ENCODE measurements around the gene NINJ2.

The NINJ2 gene

DNA sequence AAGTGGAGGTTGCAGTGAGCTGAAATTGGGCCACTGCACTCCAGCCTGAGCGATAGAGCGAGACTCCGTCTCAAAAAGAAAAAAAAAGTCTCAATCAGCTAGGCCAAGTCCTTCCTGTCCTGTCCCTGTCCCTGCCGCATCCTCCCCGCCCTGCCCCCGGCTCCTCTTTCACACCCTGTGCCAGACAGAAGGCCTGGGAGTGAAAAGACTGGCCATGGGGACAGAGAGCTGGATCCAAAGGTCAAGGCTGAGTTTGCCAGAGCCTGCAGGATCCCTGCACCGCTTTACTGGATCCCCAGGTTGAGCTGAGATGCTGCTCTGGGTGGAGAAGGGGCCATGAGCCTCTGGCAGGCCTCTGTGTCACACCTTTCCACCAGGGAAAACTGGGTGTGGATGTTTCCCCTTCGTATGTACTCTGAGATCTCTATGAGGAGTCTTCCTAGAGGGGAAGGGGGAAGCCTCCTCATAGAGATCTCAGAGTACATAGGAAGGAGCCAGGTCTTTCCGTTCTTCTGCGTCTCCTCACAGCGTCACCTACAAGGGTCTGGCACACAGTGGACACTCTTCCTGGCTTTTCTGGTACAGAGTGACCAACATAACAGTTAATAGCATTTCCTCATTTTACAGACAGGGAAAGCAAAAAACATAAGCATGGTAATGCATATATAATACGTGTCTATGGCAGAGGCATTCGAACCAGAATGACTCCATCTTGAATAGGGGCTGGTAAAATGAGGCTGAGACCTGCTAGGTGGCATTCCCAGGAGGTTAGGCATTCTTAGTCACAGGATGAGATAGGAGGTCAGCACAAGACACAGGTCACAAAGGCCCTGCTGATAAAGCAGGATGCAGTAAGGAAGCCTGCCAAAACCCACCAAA is 35.1 kb downstream of the NINJ2 start:
- Histone ChIP-seq H3K4me3 (replicated peaks; ENCODE audit: low read depth, low read length) (no peak overlapping the region), H3K27me3 (replicated peaks; ENCODE audit: control insufficient read depth, insufficient read depth, low read length) (no peaks in the 10 kb centered on the region), H3K36me3 (ENCODE audit: control insufficient read depth, insufficient read depth, low read length) (no peaks in the 10 kb centered on the region)
- DNase-seq (ENCODE audit: extremely low read depth, insufficient read length): no peak
- TF ChIP-seq, protein P1, sequence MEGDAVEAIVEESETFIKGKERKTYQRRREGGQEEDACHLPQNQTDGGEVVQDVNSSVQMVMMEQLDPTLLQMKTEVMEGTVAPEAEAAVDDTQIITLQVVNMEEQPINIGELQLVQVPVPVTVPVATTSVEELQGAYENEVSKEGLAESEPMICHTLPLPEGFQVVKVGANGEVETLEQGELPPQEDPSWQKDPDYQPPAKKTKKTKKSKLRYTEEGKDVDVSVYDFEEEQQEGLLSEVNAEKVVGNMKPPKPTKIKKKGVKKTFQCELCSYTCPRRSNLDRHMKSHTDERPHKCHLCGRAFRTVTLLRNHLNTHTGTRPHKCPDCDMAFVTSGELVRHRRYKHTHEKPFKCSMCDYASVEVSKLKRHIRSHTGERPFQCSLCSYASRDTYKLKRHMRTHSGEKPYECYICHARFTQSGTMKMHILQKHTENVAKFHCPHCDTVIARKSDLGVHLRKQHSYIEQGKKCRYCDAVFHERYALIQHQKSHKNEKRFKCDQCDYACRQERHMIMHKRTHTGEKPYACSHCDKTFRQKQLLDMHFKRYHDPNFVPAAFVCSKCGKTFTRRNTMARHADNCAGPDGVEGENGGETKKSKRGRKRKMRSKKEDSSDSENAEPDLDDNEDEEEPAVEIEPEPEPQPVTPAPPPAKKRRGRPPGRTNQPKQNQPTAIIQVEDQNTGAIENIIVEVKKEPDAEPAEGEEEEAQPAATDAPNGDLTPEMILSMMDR (IDR thresholded peaks at IDR 0.05; ENCODE audit: insufficient read depth, low read length, poor library complexity, severe bottlenecking): no peak

DNA sequence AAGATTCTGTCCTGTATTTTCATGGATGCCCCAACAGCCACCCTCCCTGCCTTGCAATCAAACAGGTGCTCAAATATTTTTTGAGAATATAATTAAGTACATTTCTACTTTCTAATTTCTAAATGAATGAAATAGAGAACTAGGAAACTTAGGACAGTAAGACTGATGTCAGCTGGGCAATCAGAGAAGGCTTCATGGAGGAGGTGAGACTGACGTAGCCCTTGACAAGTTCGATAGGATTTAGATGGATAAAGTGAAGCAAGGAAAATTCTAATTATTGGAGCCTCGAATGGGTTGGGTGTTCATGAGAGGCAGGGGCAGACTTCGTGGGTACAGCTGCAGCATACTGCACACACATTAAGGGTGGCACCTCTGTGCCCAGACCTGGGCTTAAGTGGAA is 36.0 kb downstream of the NINJ2 start:
- Histone ChIP-seq H3K4me3 (replicated peaks; ENCODE audit: low read depth, low read length) (no peak overlapping the region), H3K36me3 (ENCODE audit: control insufficient read depth, insufficient read depth, low read length) (no peaks in the 10 kb centered on the region), H3K27me3 (replicated peaks; ENCODE audit: control insufficient read depth, insufficient read depth, low read length) (no peaks in the 10 kb centered on the region)
- DNase-seq (ENCODE audit: extremely low read depth, insufficient read length): no peak
- TF ChIP-seq, protein P1 (IDR thresholded peaks at IDR 0.05; ENCODE audit: insufficient read depth, low read length, poor library complexity, severe bottlenecking): no peak

DNA sequence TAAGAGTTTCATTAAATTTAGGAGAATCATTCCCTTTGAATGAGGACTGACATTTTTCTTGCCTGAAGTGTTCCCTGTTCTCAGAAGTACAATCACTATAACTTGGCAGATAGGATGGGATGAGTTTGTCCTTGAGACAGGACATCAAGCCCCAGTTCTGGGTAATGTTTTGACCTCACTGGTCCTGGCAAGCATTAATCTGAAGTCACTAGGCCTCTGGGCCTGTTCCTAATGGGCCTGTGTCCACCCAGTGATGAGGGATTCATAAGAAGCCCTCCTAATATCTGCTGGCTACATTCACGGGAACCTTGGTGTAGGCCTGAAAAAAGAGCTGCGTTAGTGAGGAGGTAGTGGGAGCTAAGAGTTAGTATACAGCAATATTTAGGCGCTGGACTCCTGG is 37.2 kb downstream of the NINJ2 start:
- H3K27me3 ChIP-seq (replicated peaks; ENCODE audit: control insufficient read depth, insufficient read depth, low read length): no peaks in the 10 kb centered on the region
- DNase-seq (ENCODE audit: extremely low read depth, insufficient read length): no peak
- no peak overlapping the region for H3K4me3 ChIP-seq (replicated peaks; ENCODE audit: low read depth, low read length)
- H3K36me3 ChIP-seq (ENCODE audit: control insufficient read depth, insufficient read depth, low read length): no peaks in the 10 kb centered on the region
- TF ChIP-seq, protein P1 (IDR thresholded peaks at IDR 0.05; ENCODE audit: insufficient read depth, low read length, poor library complexity, severe bottlenecking): no peak

DNA sequence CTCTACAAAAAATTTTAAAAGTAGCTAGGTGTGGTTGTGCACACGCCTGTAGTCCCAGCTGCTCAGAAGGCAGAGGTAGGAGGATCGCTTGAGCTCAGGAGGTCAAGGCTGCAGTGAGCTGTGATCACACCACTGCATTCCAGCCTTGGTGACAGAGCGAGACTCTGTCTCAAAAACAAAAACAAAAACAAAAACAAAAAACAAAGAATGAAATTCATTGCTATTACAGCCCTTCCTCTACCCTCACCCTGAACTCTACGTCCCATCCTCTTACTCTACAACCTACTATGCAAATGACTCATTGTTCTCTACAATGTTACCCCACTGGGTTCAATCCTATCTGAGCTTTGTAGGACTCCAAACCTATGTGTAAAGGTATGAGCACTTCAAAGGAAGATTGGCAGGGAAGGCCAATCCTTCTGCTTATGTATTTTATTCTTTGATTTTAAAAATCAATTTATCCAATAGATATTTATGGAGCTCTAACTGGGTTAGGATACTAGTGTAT is 39.3 kb downstream of the NINJ2 start:
- no peak for DNase-seq (ENCODE audit: extremely low read depth, insufficient read length)
- Histone ChIP-seq H3K4me3 (replicated peaks; ENCODE audit: low read depth, low read length) (no peak overlapping the region), H3K36me3 (ENCODE audit: control insufficient read depth, insufficient read depth, low read length) (no peaks in the 10 kb centered on the region), H3K27me3 (replicated peaks; ENCODE audit: control insufficient read depth, insufficient read depth, low read length) (no peaks in the 10 kb centered on the region)
- TF ChIP-seq, protein P1 (IDR thresholded peaks at IDR 0.05; ENCODE audit: insufficient read depth, low read length, poor library complexity, severe bottlenecking): no peak

DNA sequence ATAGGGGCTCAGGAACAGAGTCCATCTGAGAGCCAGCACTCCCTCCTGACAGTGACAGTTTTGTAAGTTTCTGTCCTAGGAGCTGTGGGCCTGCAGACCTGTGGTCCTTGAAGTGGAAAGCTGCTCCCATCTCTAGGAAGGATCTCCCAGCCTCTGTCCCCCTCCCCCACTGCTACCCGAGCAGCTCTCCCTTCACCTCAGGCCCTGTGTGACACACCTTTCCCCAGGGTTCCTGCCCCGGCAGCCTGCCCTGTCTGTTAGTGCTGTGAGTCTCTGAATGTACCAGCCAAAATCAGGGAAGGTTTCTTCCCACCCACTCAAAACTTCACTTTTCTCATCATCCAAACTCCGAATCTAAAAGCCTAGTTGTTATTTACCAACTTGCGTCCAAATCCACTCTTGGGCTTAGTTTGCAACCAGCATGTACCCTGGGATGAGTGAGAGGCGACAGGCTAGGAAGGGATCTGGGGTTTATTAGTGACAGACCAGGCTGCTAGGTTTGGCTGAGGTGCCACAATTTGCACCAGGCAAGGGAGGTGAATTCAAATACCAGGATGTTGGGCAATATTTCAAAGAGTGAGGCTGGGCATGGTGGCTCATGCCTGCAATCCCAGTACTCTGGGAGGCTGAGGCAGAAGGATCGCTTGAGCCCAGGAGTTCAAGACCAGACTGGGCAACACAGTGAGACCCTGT is 39.9 kb downstream of the NINJ2 start:
- DNase-seq (ENCODE audit: extremely low read depth, insufficient read length): no peak
- Histone ChIP-seq H3K36me3 (ENCODE audit: control insufficient read depth, insufficient read depth, low read length) (no peaks in the 10 kb centered on the region), H3K4me3 (replicated peaks; ENCODE audit: low read depth, low read length) (no peak overlapping the region), H3K27me3 (replicated peaks; ENCODE audit: control insufficient read depth, insufficient read depth, low read length) (no peaks in the 10 kb centered on the region)
- TF ChIP-seq, protein P1 (IDR thresholded peaks at IDR 0.05; ENCODE audit: insufficient read depth, low read length, poor library complexity, severe bottlenecking): no peak
